Renal cortical epithelial cell (primary cell): Measurements from ENCODE around the gene BYSL. TPM values are rescaled to one million over a fixed set of nuclear protein-coding genes. Genes with fewer than 3 reads are reported as not detected.

ENCODE experiments used
- DNase-seq: peaks from one replicate; pipeline ENCODE4 v3.0.0-alpha.2; 2011; ENCODE audit warnings: low read depth
- total RNA-seq: library from RNA; depleted of rRNA; stranded (reverse); fragments of >200 nt; gene quantifications from 2 replicates; pipeline ENCODE4 v1.2.3, GENCODE V29; 2014

BYSL gene
- total RNA-seq, 1 donor from 2014 or later, result 31.4 TPM

- peak; percentile 97 for DNase-seq
Observed at GRCh38 chr6:41914869-41915530, 6.3 kb upstream of the BYSL start.

GRCh38 chr6:41917528-41917927, 3.8 kb upstream of the BYSL start:
- DNase-seq, result peak; percentile 99

GRCh38 chr6:41921712-41921998, 356 bp downstream of the BYSL start:
- no peak for DNase-seq

GRCh38 chr6:41922154-41922553, 855 bp downstream of the BYSL start:
- no peak for DNase-seq

GRCh38 chr6:41927253-41927652, 6.0 kb downstream of the BYSL start:
- no peak for DNase-seq

GRCh38 chr6:41929924-41930323, 8.6 kb downstream of the BYSL start:
- DNase-seq, result no peak

GRCh38 chr6:41931792-41932191, 10.5 kb downstream of the BYSL start:
- DNase-seq, result no peak

- DNase-seq, result no peak
Observed at GRCh38 chr6:41932378-41932777, 11.1 kb downstream of the BYSL start.

GRCh38 chr6:41934278-41935192, 13.2 kb downstream of the BYSL start:
- no peak for DNase-seq

GRCh38 chr6:41935193-41935574, 13.9 kb downstream of the BYSL start:
- no peak for DNase-seq

- no peak for DNase-seq
Observed at GRCh38 chr6:41935685-41936072, 14.4 kb downstream of the BYSL start.

GRCh38 chr6:41936073-41936837, 15.0 kb downstream of the BYSL start:
- DNase-seq, result peak; percentile 88

GRCh38 chr6:41937472-41937860, 16.2 kb downstream of the BYSL start:
- DNase-seq, result no peak

GRCh38 chr6:41937861-41938574, 16.7 kb downstream of the BYSL start:
- DNase-seq, result no peak

GRCh38 chr6:41938590-41939175, 17.4 kb downstream of the BYSL start:
- no peak for DNase-seq

- DNase-seq, result no peak
Observed at GRCh38 chr6:41939176-41939847, 18.0 kb downstream of the BYSL start.

GRCh38 chr6:41939848-41940758, 18.8 kb downstream of the BYSL start:
- DNase-seq, result peak; percentile 76

GRCh38 chr6:41940759-41941279, 19.5 kb downstream of the BYSL start:
- DNase-seq, result no peak

GRCh38 chr6:41941280-41942066, 20.2 kb downstream of the BYSL start, which contains the start of gene CCND3:
Gene CCND3 (minus strand): TSS chr6:41941808. CDS start chr6:41941649, 159 bp downstream.
- no peak for DNase-seq
